Inflammatory macrophage treated with lipopolysaccharide for 1 hour (primary cell): ENCODE results near the gene NOL3.
"Not testable (repeated sequence)": the region's sequence is repeated elsewhere in the genome, so short reads cannot be mapped to it uniquely, and the experiment has no call there.

ENCODE experiments used
- DNase-seq, 2 donors: peaks; one replicate each; pipeline ENCODE4 v3.0.0-alpha.2; 2020 to 2022

NOL3 gene

DNA sequence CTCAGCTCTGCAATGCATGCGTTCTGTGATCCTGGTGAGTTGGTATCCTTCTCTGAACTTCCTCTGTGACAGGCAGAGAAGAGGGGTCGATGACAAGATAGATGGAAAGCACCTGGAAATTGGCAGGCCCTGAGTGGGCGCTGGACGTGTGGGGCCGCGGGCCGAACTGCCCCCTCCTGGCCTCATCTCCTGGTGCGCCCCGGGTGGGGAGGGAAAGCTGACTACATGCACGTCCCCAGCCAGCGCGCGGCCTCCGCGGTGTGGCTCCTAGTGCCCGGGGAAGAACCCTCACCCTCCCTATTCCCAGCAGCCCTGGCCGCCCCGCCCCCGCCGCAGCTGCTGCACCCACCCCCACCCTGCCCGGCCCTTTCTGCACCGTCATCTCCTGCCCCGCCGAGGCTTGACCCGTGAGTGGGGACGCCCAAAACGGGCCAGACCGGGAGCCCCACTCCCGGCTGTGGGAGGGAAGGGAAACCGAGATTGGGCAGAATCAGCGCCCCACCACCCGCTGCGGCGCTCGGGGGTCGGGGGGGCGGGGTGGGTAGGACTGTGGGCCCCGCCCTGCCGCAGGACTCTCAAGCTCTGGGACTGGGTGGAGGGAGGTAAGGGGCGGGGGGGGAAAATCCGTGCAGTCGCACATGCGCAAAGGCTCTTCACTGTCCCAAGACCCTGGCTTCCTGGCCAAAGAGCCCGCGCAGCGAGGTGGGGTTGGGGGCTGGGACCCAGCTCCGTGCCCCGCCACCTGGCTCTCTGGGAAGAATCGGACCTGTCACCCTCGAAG lies at the start of gene NOL3:
Gene NOL3, plus strand, starts transcription at position 371 of the 781 bp plus-strand sequence.
- DNase-seq = peak; percentile 63 to 91

DNA sequence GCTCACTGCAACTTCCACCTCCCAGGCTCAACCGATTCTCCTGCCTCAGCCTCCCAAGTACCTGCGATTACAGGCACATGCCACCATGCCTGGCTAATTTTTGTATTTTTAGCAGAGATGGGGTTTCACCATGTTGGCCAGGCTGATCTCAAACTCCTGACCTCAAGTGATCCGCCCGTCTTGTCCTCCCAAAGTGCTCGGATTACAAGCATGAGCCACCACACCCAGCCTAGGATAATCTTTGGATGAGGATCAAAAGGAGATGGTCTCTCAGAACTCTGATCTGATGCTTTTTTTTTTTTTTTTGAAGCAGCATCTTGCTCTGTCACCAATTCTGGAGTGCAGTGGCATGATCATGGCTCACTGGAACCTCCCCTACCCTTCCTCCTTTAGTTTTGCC lies 47.5 kb upstream of the NOL3 start:
- not testable (repeated sequence) for DNase-seq

DNA sequence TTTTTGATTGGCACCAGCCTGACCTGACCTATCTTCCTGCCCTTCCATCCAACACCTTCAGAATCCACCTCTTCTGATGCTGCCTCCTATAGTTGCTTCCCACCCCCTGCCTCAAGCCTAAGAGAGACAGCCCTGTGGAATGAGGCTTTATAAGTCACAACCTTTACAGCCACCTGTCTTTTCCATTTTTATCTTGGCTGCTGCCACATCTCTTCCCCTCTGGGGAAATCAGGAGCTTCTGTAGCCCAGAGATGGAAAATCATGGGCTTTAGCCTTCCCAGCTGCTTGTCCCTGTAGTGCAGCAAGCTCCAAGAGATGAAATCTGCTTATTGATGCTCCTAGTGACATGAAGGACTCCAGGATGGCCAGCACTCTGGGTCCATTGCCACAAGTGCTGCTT lies 41.9 kb upstream of the NOL3 start:
- no peak for DNase-seq

DNA sequence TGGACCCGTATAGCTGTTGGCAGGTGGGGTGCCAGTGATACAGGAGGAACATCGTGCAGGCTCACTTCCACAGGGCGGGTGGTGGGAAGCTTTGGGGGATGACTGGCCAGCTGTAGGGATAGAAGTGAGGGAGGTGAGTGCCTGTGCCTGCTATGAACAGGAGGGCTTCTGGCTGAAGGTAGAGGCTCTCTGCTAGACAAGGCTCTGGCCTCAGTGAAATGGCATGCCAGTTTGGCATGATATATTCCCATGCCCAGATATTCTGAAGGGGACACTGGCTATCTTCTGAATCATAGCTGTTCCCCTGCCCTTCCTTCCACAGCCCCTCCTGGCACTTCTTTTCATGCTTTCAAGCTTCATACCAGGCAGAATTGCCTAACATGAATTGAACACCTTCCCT lies 41.5 kb upstream of the NOL3 start:
- no peak for DNase-seq

DNA sequence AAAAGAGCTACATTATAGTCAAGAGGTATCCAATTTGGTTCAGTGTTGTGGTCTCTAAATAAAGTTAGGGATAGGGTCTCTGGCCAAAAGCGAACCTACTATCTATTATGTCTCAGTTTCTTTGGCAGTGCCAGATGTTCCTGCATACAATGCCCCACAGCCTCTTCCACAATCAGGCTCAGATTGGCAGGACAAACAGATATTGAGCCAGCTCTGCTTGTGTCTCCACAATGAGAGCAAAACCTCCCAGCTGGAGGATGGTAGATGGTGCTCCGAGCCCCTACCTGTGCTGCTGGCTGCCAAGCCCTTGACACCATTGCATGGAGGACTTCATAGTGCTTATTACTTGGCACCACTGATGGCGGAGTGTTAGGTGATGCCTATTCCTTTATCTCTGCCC lies 40.9 kb upstream of the NOL3 start:
- no peak for DNase-seq

DNA sequence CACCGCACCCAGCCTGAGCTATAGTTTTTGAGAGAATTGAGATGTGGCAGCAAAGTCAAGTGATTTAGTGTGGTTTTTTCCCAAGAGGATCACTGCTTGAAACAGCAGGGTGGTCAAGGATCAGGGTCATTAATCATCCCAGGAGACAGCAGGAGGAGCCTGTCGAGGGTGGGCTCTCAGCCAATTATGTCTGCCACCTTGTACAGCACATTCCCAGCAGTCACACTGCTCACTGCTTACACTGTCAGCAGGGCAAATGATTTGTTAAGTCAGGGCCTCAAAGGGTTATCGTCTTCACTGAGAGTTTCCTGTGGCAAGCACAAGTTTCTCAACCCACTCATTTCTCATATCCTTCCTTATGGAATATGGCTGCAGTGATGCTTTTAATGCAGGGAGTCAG lies 32.7 kb upstream of the NOL3 start:
- no peak for DNase-seq

DNA sequence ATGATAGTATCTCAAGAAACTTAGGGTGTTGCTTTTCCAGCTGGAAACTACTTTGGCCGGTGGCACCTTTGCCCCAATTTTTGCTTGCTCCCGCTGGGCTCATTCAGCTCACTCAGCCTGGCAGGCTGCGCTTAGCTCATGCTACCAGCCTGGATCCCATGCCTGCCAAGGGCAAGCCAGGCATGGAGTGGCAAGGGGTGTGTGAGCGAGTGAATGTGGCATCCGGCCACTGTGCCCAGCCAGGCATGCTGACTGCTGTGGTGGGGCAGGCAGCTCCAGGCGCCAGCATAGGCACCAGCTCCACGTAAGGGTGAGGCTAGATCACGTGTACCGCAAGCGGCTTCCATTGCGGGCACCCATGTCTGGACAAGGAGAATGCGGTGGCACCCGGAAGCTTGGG lies 28.9 kb upstream of the NOL3 start:
- DNase-seq = no peak

DNA sequence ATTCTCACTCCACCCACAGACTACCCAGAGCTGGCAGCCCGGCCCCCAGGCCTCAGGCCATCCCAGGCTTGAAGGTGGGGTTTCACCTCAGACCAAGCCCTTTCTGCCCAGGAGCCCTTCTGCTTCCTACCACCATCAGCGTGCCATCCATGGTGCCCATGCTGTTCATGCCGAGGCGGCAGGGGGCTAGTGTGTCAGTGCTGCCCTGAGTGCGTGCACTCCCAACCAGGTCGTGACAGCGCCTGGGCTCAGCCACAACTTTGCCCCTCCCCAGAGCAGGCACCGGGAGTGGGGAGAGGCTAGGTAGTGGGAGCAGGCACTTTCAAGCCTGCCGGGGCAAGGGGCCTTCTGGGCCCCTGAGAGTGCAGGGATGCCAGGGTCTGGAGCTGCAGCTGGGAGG lies 28.0 kb upstream of the NOL3 start:
- no peak for DNase-seq

DNA sequence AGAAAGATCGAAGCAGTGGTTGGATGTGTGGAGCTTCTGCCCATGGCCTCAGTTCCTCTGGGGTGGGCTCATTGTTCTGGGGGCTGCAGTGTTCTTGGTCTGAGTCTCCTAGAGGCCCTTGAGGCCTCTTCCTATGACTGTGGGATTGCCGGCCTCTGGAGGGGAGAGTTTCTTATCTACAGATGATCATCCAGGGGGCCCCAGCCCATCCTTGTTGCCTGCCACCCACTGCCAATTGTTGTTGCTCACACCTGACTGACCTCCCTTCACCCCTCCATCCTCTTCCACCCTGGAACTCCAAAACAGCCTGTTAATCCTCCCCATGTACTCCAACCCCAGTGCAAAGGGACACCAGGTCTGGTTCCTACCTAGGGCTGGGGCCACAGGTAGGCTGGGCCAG lies 25.4 kb upstream of the NOL3 start:
- no peak for DNase-seq

DNA sequence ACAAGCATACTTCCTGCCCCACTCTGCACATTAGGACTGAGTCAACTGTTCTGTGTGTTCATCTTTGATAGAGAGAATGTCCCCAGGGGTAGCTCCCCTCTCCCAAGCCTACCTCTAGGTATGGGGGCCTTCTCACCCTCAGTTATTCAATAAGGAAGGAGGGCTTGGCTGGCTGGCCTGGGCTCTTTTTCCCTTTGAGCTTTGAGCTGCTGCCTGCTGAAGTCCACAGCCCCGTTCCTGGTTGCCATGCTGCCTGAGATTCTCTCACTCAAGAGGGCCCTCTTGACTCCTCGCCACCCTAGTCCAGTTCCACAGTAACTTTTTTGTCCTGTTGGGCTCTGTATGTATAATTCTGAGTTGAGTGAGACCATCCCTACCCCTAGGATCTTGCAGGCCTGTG lies 24.6 kb upstream of the NOL3 start:
- DNase-seq = no peak

DNA sequence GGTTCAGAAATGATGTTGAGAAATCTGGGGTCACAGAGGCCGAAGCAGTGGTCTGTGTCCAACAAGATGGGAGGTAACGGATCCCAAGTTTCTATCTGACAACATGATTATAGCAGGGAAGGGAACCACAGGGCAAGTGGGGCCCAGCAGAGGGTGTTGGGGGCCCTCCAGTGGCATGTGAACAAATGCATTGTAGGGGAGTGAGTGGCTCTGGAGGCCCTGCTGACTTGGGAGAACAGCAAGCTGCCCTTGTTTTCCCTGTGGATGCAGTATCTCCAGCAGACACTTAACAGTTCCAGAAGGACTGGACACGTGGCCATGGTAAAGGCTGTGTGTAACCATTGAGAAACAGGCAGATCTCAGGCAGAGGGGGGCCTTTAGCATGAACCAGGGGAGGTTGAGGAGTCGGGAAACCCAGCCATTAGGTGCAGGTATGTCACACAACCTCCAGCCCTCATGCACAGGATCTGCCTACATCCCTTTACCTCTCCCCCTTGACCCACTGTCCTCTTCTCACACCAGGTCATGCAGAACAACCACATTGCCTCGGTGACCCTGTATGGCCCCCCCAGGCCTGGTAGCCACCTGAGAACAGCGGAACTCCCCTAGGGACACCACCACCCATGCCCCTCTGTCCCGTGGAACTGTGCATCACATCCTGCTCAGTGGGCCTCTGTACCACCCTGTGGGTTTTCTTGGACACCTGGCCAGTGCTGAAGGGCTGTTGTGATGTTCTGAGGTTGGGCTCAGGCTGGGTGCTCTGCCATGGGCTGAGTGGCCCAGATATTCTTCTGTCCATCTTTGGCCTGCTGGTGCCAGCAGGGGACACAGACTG lies 23.6 kb upstream of the NOL3 start:
- DNase-seq = no peak

DNA sequence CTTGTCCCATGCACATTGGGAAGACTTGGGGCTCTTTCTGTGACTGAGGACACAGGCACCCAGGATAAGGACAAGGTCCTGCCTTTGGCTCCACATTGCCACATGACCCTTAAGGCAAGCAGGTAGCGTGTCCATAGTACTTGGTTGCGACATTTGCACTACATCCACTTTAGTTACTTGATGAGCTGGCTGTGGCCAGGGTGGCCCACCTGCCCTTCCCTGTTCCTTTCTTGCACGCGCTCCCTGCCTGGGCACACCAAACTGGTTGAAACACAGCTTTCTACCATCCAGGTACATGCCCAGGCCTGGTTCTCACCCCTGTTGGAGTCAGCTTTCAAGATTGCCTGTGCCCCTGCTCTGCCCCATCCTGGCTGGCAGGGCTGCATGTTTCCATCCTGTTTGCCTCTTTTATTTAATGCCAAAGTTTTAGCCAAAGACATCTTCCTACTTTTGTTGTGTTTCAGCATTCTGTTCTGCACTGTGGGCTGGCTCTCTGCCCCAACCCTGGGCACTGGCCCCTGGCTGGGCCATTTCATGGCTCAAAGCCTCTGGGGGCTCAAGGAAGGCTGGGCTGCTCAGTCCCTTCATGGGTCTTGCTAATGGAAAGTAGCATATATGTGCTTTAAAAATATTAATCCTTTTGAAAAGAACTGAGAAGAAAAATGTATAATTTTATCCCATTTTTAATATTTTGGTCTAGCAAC lies 22.7 kb upstream of the NOL3 start:
- no peak for DNase-seq

DNA sequence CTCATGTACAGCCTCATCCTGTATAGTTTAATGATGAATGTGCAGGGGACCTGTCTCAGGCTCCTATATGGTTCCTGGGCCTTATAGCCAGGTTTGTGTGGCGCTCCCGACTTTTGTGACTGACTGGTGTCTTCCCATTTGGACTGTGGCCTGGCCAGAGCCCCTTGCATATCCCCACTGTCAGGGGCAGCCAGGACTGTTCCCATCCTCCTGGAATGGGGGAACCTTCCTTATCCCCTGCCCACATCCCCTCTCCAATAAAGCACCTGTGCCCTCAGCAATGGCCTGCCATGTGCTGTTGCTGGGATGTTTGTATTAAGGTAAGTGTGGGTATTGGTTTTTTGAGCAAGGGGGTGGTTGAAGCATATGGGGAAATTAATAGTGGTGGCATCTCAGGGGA lies 22.1 kb upstream of the NOL3 start:
- no peak for DNase-seq

DNA sequence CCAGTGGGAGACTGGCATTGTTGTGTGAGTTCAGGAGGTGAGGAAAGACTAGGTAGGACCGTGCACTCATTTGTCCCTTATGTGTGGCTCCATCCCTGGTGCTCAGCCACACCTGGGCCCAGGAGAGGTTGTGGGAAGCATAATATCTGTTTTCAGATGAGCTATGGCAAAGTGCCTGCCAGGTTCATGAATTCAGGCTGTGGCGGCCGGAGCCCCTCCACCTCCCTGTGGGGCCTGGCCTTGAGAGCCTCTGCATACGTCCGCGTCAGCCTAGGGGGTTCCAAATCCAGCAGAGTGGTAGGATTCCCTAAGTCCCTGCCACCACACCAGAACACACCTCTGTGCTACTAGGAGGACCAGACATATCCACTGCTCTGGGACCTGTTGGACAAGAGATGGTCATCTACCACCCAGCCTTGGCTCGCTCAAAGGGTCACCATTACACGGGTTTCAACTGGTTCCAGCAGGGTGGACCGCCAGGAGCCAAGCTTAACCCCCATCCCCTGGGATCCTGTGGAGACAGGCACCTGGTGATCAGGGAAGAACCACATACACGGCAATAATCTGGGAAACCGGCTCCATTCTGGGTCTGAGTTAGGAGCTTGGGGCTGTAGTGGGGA lies 21.6 kb upstream of the NOL3 start:
- no peak for DNase-seq

DNA sequence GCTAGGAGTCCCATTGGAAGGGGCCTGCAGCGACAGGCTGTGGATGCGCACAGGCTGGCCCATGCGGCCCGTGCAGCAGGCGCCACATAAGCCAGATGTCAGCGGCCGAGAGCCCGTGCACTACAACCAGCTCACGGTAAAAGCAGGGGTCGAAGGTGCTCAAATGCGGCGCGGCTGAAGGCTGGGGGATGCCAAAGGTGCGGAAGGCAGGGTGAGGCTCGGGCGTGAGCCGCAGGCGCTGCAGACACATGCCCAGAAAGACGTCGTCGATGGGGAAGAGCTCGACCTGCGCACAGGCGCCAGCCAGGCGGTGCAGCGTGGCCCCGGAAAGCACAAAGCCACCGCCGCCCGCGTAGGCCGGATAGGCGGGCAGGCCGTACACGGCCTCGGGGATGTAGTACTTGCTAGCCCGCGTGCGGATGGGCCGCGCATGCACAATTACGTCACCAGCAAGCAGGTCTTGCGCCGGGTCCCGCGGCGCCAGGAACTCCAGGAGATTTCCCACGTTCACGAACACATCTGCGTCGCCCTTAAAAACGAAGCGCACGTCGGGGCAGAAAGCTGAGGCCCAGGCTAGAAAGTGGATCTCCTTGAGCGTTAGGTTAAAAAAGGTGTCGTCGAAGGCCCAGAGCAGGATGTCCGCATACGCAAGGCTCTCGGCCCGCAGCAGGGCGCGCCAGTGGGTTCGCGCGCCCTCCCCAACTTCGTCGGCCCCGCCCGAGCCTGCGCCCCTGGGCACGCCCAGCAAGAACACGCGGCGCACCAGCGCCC lies 20.9 kb upstream of the NOL3 start:
- DNase-seq = no peak

DNA sequence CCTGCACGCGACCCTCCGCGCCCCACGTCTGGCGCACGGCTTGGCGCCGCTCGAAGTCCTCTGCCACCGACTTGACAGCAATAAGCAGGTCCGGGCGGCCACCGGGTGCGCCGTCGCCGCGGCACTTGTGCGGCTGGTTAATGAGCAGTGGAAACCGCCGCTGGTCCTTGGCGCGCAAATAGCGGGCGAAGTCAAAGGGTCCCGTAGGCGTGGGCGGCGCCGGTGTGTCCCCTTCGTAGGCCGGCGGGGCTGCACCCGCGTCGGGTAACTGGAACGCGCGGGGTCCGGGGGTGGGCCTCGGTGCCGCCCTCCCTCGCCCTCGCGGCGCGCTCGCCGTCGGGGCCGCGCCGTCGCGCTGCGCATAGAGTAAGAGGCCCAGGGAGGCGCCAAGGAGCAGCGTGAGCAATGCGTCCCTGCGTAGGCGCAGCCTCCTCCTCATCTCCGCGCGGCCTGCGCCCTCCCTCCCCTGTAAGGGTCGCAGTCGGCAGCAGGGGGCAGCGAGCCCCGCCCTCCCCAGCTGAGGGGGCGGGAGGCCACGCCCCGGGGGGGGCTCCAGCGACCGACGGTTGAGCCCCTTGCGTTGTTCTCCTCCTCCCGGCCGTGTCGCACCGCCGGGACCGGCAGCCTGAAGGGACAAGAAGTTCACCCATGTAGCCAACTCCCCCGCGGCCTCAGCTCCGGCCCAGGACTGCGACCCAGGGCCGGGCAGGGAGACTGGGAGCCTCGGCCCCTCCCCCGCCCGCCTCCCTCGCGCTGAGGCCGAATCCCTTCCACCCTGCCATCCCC lies 20.1 kb upstream of the NOL3 start:
- no peak for DNase-seq

DNA sequence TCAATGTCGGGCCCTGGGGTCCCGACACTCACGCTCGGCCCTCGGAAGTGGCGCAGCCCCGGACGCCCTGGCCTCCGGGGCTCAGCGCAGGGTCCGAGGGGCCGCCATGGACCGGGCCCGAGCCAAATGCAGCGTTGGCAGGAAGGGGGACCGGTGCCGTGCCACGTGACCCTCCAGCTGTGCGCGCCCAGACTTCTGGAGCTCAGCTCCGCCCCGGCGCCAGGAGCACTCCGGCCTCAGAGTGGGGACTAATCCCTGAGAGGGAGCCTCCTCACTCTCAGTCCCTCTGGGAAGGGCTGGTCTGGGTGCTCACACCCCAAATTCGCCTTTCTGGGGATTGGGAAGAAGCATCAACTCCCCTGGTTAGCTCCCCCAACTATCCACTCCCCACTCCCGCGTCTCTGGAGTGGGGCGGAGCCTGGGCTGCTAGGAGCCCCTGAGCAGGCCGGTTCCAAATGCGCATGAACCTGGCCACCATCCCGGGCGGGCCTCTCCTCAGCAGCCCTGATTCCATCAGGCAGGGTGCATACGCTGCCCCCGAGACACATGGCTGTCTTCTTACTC lies 19.4 kb upstream of the NOL3 start, which contains the start of gene B3GNT9:
Gene B3GNT9, minus strand, starts transcription at position 166 of the 564 bp plus-strand sequence. CDS start 513 bp downstream, outside the sequence.
- no peak for DNase-seq

DNA sequence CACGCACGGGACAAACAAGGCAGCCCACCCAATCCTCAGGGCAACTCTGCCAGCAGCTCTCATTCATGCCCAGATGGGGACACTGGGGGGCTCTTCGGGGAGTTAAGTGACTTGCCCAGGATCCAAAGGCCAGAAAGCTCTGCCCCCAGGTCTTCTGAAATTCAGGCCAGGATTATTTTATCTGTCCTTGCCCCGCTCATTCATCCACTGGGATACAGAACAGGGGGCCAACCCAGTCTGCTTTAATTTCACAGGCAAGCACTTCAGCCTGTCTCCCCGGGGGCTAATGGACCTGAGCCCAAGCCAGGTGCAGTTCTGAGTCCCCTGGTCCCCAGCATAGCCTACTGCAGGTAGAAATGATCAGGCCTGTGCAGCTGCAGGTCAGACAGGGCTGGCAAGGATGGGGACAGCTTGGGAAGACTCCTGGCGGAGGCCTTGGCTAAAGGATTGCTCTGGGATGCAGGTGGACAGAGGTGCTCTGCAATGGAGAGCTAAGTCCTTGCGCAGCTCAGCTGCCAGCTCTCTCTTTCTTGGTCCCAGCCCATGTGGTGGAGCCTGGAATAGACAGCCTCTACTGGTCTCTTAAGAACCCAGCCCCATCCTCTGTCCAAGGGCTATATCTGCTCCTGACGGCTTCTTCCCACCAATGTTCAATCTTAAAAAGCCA lies 18.8 kb upstream of the NOL3 start:
- no peak for DNase-seq

DNA sequence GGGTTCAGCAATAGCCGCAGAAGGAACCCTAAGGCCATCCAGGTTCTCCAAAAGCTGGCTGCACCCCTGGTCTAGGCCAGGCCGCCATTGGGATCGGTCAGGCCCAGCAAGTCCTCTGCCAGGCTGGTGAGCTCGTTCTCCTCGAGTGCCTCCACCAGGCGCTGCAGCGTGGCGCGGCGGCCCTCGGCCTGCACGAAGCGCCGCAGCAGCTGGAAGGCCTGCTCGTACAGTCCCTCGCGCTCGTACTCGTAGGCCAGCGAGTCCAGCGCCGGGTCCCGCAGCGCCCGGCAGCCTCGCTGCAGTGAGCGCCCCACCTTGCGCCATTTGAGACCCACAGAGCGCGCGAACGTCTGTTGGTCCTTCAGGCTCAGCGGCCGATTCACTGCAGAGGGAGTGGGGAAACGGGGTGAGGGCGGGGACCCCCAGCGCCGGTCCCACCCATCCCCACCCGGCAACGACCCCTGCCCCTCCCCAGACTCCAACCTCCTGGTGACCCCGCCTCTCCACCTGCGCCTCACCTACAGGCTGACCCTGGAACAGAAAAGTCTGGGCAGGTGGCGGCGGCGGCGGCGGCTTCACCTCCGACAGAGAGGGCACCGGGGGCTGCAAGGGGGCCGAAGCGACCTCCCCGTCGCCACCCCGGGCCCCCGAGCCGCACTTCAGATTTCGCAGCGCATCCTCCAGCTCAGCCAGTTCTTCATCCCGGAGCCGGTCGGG lies 15.6 kb upstream of the NOL3 start:
- DNase-seq = no peak
